GM12872 (cell line): ENCODE results near the gene MMD2.

Experiments used
- TF ChIP-seq, protein P1 (sequence below): IDR thresholded peaks from 3 replicates; pipeline ENCODE4 v1.5.1; 2011; ENCODE audit warnings: low read depth, mild to moderate bottlenecking, low read length, moderate library complexity; ENCODE audit not compliant: insufficient read depth

MMD2 gene

DNA sequence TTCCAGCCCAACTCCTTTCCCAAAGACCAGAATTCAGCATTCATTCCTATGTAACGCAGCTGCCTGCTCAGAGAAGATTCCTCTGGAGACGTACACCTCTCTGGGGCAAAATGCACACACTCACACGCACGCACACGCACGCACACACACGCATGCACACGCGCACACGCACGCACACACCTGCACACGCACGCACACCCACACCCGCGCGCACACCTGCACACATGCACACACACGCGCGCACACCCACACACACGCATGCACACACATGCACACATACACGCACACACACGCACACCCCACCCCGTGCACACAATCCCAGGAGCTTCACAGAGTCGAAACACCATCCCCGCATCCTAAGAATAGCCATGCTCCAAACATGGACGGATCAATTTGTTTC is 13.0 kb downstream of the MMD2 start:
- TF ChIP-seq, protein P1, sequence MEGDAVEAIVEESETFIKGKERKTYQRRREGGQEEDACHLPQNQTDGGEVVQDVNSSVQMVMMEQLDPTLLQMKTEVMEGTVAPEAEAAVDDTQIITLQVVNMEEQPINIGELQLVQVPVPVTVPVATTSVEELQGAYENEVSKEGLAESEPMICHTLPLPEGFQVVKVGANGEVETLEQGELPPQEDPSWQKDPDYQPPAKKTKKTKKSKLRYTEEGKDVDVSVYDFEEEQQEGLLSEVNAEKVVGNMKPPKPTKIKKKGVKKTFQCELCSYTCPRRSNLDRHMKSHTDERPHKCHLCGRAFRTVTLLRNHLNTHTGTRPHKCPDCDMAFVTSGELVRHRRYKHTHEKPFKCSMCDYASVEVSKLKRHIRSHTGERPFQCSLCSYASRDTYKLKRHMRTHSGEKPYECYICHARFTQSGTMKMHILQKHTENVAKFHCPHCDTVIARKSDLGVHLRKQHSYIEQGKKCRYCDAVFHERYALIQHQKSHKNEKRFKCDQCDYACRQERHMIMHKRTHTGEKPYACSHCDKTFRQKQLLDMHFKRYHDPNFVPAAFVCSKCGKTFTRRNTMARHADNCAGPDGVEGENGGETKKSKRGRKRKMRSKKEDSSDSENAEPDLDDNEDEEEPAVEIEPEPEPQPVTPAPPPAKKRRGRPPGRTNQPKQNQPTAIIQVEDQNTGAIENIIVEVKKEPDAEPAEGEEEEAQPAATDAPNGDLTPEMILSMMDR: no peak

DNA sequence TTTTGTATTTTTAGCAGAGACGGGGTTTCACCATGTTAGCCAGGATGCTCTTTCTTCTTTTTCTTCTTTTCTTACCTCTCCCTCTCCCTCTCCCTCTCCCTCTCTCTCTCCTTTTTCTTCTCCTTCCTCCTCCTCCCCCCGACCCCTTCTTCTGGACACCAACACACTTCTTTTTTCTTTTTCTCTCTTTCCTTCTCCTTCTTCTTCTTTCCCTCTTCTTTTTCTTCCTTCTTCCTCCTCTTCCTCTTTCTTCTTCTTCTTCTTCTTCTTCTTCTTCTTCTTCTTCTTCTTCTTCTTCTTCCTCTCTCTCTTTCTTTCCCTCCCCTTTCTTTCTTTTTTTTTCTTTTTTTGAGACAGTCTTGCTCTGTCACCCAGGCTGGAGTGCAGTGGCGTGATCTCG is 14.0 kb downstream of the MMD2 start:
- TF ChIP-seq, protein P1: no peak

DNA sequence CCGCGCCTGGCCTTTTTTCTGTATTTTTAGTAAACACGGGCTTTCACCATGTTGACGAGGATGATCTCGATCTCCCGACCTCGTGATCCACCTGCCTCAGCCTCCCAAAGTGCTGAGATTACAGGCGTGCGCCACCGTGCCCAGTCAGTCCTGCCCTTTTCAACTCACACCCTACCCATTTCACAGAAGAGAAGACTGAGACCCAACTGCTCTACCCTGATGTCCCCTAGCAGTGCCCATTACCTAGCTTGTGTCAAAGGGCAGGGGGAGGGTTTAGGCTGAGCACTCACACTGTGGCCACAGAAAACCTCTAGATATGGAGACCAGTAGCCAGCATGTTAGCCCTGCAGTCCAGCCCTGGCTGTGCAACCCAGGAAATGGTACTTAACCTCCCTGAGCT is 15.7 kb downstream of the MMD2 start:
- TF ChIP-seq, protein P1: no peak

DNA sequence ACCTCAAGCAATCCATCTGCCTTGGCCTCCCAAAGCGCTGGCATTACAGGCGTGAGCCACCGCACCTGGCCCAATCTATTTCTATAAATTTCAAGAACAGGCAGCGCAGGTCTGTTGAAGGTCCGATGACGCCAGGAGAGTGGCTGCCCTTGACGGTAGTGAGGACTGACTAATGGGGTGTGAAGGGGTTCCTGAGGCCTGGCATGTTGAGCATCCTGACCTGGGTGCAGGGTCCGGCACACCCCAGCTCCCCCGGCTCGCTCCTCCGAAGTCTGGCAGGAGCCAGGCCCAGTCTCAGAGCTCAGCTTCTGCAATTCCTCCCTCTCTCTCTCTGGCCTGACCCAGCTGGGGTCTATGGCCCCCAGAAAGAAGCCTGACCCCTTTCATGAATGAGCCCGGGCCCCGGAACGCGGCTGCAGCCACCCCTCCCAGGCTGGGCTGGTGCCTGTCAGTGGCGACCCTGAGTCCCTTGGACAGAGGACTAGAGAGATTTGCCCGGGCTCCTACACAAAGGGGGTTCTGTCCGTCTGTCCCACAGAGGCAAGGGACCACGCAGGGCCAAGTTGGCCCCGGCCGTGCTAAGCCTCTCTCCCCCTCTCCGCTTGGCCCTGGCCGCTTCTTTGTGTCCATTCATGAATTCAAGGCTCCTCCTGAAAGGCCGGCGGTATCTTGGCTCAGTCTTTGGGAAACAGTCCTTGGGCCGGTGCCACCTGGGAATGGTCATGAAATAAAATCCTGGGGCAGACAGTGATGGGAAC is 18.8 kb downstream of the MMD2 start:
- TF ChIP-seq, protein P1: no peak

DNA sequence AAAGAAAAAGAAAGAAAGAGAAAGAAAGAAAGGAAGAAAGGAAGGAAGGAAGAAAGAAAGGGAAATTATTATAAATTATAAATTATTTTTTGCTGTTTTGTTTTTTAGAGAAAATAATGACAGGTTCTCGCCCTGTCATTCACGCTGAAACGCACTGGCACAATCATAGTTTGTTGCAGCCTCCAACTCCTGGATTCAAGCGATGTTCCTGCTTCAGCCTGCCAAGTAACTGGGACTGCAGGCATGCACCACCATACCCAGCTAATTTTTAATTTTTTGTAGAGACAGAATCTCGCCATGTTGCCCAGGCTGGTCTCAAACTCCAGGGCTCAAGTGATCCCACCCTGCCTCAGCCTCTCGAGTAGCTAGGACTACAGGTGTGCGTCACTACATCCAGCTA is 21.6 kb downstream of the MMD2 start:
- TF ChIP-seq, protein P1: no peak

DNA sequence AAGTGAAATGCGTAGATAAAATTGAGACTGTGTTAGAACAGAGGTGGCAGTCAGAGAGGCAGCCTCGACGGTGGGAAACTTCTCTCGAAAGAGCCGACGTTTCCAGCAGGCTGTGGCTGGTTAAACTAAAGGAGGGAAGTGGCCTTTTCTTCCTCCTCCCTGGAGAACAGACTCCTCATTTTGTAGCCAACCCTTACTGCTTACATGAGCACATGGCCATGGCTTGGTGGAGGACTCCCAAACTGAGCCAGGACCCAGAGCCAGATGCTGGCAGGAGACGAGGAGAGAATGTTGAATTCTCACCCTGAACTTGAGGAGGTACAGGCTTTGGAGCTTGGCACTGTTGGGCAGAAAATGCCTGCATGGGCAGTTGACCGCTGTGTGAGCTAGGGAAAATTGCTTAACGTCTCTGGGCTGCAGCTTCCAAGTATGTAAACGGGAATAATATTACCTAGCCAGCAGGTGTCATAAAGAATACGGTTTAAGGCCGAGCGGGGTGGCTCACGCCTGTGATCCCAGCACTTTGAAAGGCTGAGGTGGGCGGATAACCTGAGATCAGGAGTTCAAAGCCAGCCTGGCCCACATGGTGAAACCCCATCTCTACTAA is 24.5 kb downstream of the MMD2 start:
- TF ChIP-seq, protein P1: no peak

DNA sequence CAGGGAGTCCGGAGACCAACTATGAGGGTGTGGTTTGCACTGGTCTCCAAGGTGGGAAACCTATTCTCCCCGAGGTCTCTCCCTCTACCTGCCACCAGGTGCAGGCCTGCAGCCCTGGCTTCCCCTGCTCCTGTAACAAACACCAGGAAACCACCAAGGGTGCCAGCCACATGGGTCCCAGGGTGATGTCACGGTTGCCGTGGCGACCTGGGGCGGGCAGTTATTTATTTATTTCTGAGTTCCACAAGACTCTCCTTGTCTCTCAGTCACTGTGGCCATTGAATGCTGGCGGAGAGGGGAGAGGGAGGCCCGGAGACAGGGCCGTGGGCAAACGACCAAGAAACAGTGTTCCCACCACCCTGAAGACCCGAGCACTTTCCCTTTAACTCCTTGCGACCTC is 27.0 kb downstream of the MMD2 start:
- TF ChIP-seq, protein P1: no peak
